ENCODE measurements around the gene SNORC. TPM values are rescaled to one million over a fixed set of nuclear protein-coding genes. Genes with fewer than 3 reads are reported as not detected.

The SNORC gene
- total RNA-seq, 5 donors from 2014 or later (not counting 1 experiment from before 2014, with no cell fraction given) = 0.96 to 4.1 (median 3.2) TPM

GRCh38 chr2:232884549-232885263 lies 14.6 kb downstream of the SNORC start:
- Histone ChIP-seq H3K36me3 (ENCODE audit: control insufficient read depth in 2 of 2, extremely low read depth in 1 of 2, insufficient read depth in 1 of 2, low read length in 1 of 2) (no peaks in the 10 kb centered on the region), H3K4me3 (ENCODE audit: control insufficient read depth in 1 of 2, extremely low read depth in 1 of 2, low read length in 1 of 2) (no peak overlapping the region), H3K9me3 (no peaks in the 10 kb centered on the region), H3K27ac (ENCODE audit: low read length) (no peak overlapping the region), H3K27me3 (replicated peaks in 1 of 2; ENCODE audit: control insufficient read depth in 2 of 2, extremely low read depth in 1 of 2, insufficient read depth in 2 of 2, low read length in 1 of 2) (peaks cover 0 to 9% of the 10 kb centered on the region in 2 experiments), H3K4me1 (ENCODE audit: control insufficient read depth in 1 of 2, extremely low read depth in 1 of 2, insufficient read depth in 2 of 2, low read length in 2 of 2) (no peaks in the 10 kb centered on the region)
- CTCF ChIA-PET = no interaction called here
- H3K4me1 Mint-ChIP-seq = no peaks in the 10 kb centered on the region
- POLR2A ChIA-PET = interaction anchor here in 1 of 2 donors (0.5 kb wide), 1 partner anchor 198 kb away, joined by 7 read pairs; no protein-coding TSS in a partner anchor
- DNase-seq (no peak), ATAC-seq (replicated peaks in 1 of 4) (no peak)
- no peak overlapping the region for H3K27ac Mint-ChIP-seq
- H3K4me3 Mint-ChIP-seq = no peak overlapping the region
- H3K27me3 Mint-ChIP-seq = no peaks in the 10 kb centered on the region
- no peaks in the 10 kb centered on the region for H3K9me3 Mint-ChIP-seq
- H3K36me3 Mint-ChIP-seq = no peaks in the 10 kb centered on the region
- WGBS (ENCODE audit: insufficient coverage) = 91% methylated on average over 20 of the region's 27 CpGs

- H3K9me3 ChIP-seq = no peaks in the 10 kb centered on the region
- Mint-ChIP-seq H3K27me3 (peaks cover 0 to 3% of the 10 kb centered on the region in 2 donors), H3K9me3 (no peaks in the 10 kb centered on the region), H3K4me3 (no peak overlapping the region), H3K36me3 (no peaks in the 10 kb centered on the region), H3K4me1 (no peaks in the 10 kb centered on the region), H3K27ac (no peak overlapping the region)
- no peak for ATAC-seq (replicated peaks in 1 of 4)
- H3K36me3 ChIP-seq (ENCODE audit: control insufficient read depth in 2 of 2, extremely low read depth in 1 of 2, insufficient read depth in 1 of 2, low read length in 1 of 2) = no peaks in the 10 kb centered on the region
- peaks cover 0 to 16% of the 10 kb centered on the region in 2 experiments for H3K27me3 ChIP-seq (replicated peaks in 1 of 2; ENCODE audit: control insufficient read depth in 2 of 2, extremely low read depth in 1 of 2, insufficient read depth in 2 of 2, low read length in 1 of 2)
- CTCF ChIA-PET = no interaction called here
- DNase-seq = no peak
- no peak overlapping the region for H3K4me3 ChIP-seq (ENCODE audit: control insufficient read depth in 1 of 2, extremely low read depth in 1 of 2, low read length in 1 of 2)
- WGBS (ENCODE audit: insufficient coverage) = 91% methylated on average over 25 of the region's 25 CpGs
- H3K27ac ChIP-seq (ENCODE audit: low read length) = no peak overlapping the region
- no peaks in the 10 kb centered on the region for H3K4me1 ChIP-seq (ENCODE audit: control insufficient read depth in 1 of 2, extremely low read depth in 1 of 2, insufficient read depth in 2 of 2, low read length in 2 of 2)
- POLR2A ChIA-PET = no interaction called here
Observed at GRCh38 chr2:232885264-232885961, 15.3 kb downstream of the SNORC start.

GRCh38 chr2:232886176-232886575 lies 16.1 kb downstream of the SNORC start:
- ChIA-PET POLR2A (interaction anchor here in 1 of 2 donors (0.6 kb wide), 1 partner anchor 39 kb away, joined by 3 read pairs; no protein-coding TSS in a partner anchor), CTCF (no interaction called here)
- DNase-seq (no peak), ATAC-seq (replicated peaks in 1 of 4) (no peak)
- no peak overlapping the region for H3K27ac Mint-ChIP-seq
- no peaks in the 10 kb centered on the region for H3K9me3 Mint-ChIP-seq
- no peak overlapping the region for H3K4me3 Mint-ChIP-seq
- H3K27me3 Mint-ChIP-seq = peaks cover 7 to 10% of the 10 kb centered on the region in 2 donors
- no peak overlapping the region for H3K27ac ChIP-seq (ENCODE audit: low read length)
- peaks cover 0 to 24% of the 10 kb centered on the region in 2 experiments for H3K27me3 ChIP-seq (replicated peaks in 1 of 2; ENCODE audit: control insufficient read depth in 2 of 2, extremely low read depth in 1 of 2, insufficient read depth in 2 of 2, low read length in 1 of 2)
- peaks cover 0 to 3% of the 10 kb centered on the region in 2 experiments for H3K4me1 ChIP-seq (ENCODE audit: control insufficient read depth in 1 of 2, extremely low read depth in 1 of 2, insufficient read depth in 2 of 2, low read length in 2 of 2)
- no peak overlapping the region for H3K4me3 ChIP-seq (ENCODE audit: control insufficient read depth in 1 of 2, extremely low read depth in 1 of 2, low read length in 1 of 2)
- 93% methylated on average over 6 of the region's 11 CpGs for WGBS (ENCODE audit: insufficient coverage)
- H3K36me3 ChIP-seq (ENCODE audit: control insufficient read depth in 2 of 2, extremely low read depth in 1 of 2, insufficient read depth in 1 of 2, low read length in 1 of 2) = no peaks in the 10 kb centered on the region
- H3K9me3 ChIP-seq = no peaks in the 10 kb centered on the region
- H3K36me3 Mint-ChIP-seq = no peaks in the 10 kb centered on the region
- H3K4me1 Mint-ChIP-seq = peaks cover 0 to 4% (median 0%) of the 10 kb centered on the region in 3 donors

GRCh38 chr2:232886632-232887031 lies 16.6 kb downstream of the SNORC start:
- Mint-ChIP-seq H3K9me3 (no peaks in the 10 kb centered on the region), H3K4me1 (peaks cover 0 to 4% (median 0%) of the 10 kb centered on the region in 3 donors), H3K27ac (no peak overlapping the region), H3K36me3 (no peaks in the 10 kb centered on the region), H3K27me3 (peaks cover 10 to 11% of the 10 kb centered on the region in 2 donors), H3K4me3 (no peak overlapping the region)
- no peak overlapping the region for H3K4me3 ChIP-seq (ENCODE audit: control insufficient read depth in 1 of 2, extremely low read depth in 1 of 2, low read length in 1 of 2)
- peaks cover 0 to 3% of the 10 kb centered on the region in 2 experiments for H3K4me1 ChIP-seq (ENCODE audit: control insufficient read depth in 1 of 2, extremely low read depth in 1 of 2, insufficient read depth in 2 of 2, low read length in 2 of 2)
- 89% methylated on average over 7 of the region's 7 CpGs for WGBS (ENCODE audit: insufficient coverage)
- peaks cover 0 to 28% of the 10 kb centered on the region in 2 experiments for H3K27me3 ChIP-seq (replicated peaks in 1 of 2; ENCODE audit: control insufficient read depth in 2 of 2, extremely low read depth in 1 of 2, insufficient read depth in 2 of 2, low read length in 1 of 2)
- H3K27ac ChIP-seq (ENCODE audit: low read length) = no peak overlapping the region
- H3K9me3 ChIP-seq = no peaks in the 10 kb centered on the region
- DNase-seq = no peak
- ChIA-PET CTCF (no interaction called here), POLR2A (interaction anchor here in 1 of 2 donors (0.6 kb wide), 1 partner anchor 40 kb away, joined by 3 read pairs; no protein-coding TSS in a partner anchor)
- H3K36me3 ChIP-seq (ENCODE audit: control insufficient read depth in 2 of 2, extremely low read depth in 1 of 2, insufficient read depth in 1 of 2, low read length in 1 of 2) = no peaks in the 10 kb centered on the region
- no peak for ATAC-seq (replicated peaks in 1 of 4)

- peaks cover 0 to 3% of the 10 kb centered on the region in 2 experiments for H3K4me1 ChIP-seq (ENCODE audit: control insufficient read depth in 1 of 2, extremely low read depth in 1 of 2, insufficient read depth in 2 of 2, low read length in 2 of 2)
- Mint-ChIP-seq H3K9me3 (no peaks in the 10 kb centered on the region), H3K4me3 (no peak overlapping the region), H3K4me1 (peaks cover 0 to 4% (median 0%) of the 10 kb centered on the region in 3 donors), H3K36me3 (no peaks in the 10 kb centered on the region), H3K27me3 (peaks cover 15 to 16% of the 10 kb centered on the region in 2 donors), H3K27ac (no peak overlapping the region)
- ATAC-seq (replicated peaks in 1 of 4) = no peak
- H3K27ac ChIP-seq (ENCODE audit: low read length) = no peak overlapping the region
- POLR2A ChIA-PET = no interaction called here
- peaks cover 0 to 35% of the 10 kb centered on the region in 2 experiments for H3K27me3 ChIP-seq (replicated peaks in 1 of 2; ENCODE audit: control insufficient read depth in 2 of 2, extremely low read depth in 1 of 2, insufficient read depth in 2 of 2, low read length in 1 of 2)
- no peaks in the 10 kb centered on the region for H3K36me3 ChIP-seq (ENCODE audit: control insufficient read depth in 2 of 2, extremely low read depth in 1 of 2, insufficient read depth in 1 of 2, low read length in 1 of 2)
- no peaks in the 10 kb centered on the region for H3K9me3 ChIP-seq
- CTCF ChIA-PET = no interaction called here
- no peak for DNase-seq
- WGBS (ENCODE audit: insufficient coverage) = 78% methylated on average over 12 of the region's 15 CpGs
- H3K4me3 ChIP-seq (ENCODE audit: control insufficient read depth in 1 of 2, extremely low read depth in 1 of 2, low read length in 1 of 2) = no peak overlapping the region
Observed at GRCh38 chr2:232887171-232887850, 17.2 kb downstream of the SNORC start.

- no peaks in the 10 kb centered on the region for H3K36me3 ChIP-seq (ENCODE audit: control insufficient read depth in 2 of 2, extremely low read depth in 1 of 2, insufficient read depth in 1 of 2, low read length in 1 of 2)
- H3K27ac ChIP-seq (ENCODE audit: low read length) = no peak overlapping the region
- peaks cover 0 to 45% of the 10 kb centered on the region in 2 experiments for H3K27me3 ChIP-seq (replicated peaks in 1 of 2; ENCODE audit: control insufficient read depth in 2 of 2, extremely low read depth in 1 of 2, insufficient read depth in 2 of 2, low read length in 1 of 2)
- Mint-ChIP-seq H3K4me1 (peaks cover 0 to 4% (median 0%) of the 10 kb centered on the region in 3 donors), H3K36me3 (no peaks in the 10 kb centered on the region), H3K27ac (no peak overlapping the region), H3K9me3 (no peaks in the 10 kb centered on the region), H3K4me3 (no peak overlapping the region), H3K27me3 (peaks cover 18 to 21% of the 10 kb centered on the region in 2 donors)
- ChIA-PET POLR2A (no interaction called here), CTCF (no interaction called here)
- no peak overlapping the region for H3K4me3 ChIP-seq (ENCODE audit: control insufficient read depth in 1 of 2, extremely low read depth in 1 of 2, low read length in 1 of 2)
- no peak for ATAC-seq (replicated peaks in 1 of 4)
- H3K4me1 ChIP-seq (ENCODE audit: control insufficient read depth in 1 of 2, extremely low read depth in 1 of 2, insufficient read depth in 2 of 2, low read length in 2 of 2) = peaks cover 0 to 3% of the 10 kb centered on the region in 2 experiments
- WGBS (ENCODE audit: insufficient coverage) = 82% methylated on average over 16 of the region's 21 CpGs
- H3K9me3 ChIP-seq = no peaks in the 10 kb centered on the region
- no peak for DNase-seq
Observed at GRCh38 chr2:232888099-232888836, 18.2 kb downstream of the SNORC start.

All from T-cell (primary cell).